ENCODE data around the gene DYNLT2. TPM values are rescaled to one million over a fixed set of nuclear protein-coding genes. Genes with fewer than 3 reads are reported as not detected.

DYNLT2 gene
- polyA plus RNA-seq, 1 of the 3 experiments (the other 2 are of a cell fraction): 0.81 TPM

- Histone ChIP-seq H3K79me2 (ENCODE audit: insufficient read depth) (no peaks in the 10 kb centered on the region), H3K27ac (ENCODE audit: low read depth in 2 of 2, low read length in 1 of 2) (no peak overlapping the region), H3K4me3 (ENCODE audit: low read depth in 2 of 2, low read length in 1 of 2) (no peak overlapping the region), H2AFZ (ENCODE audit: low read depth) (no peak overlapping the region), H3K4me1 (ENCODE audit: control insufficient read depth in 1 of 2, insufficient read depth in 2 of 2, low read depth in 1 of 2, low read length in 1 of 2) (no peaks in the 10 kb centered on the region), H3K9me2 (no peaks in the 10 kb centered on the region), H3K4me2 (no peak overlapping the region), H4K20me1 (ENCODE audit: insufficient read depth) (no peaks in the 10 kb centered on the region), H3K9me3 (no peaks in the 10 kb centered on the region), H3F3A (replicated peaks; ENCODE audit: insufficient read depth) (no peaks in the 10 kb centered on the region), H3K36me3 (replicated peaks in 1 of 2; ENCODE audit: control insufficient read depth in 1 of 2, insufficient read depth in 2 of 2, low read length in 1 of 2) (peaks cover 7 to 45% of the 10 kb centered on the region in 2 experiments), H3K27me3 (ENCODE audit: insufficient read depth) (no peaks in the 10 kb centered on the region), H3K9ac (no peak overlapping the region)
- ChIA-PET POLR2A (no interaction called here), CTCF (interaction anchor here (1.3 kb wide), 1 partner anchor 10 kb away, joined by 3 read pairs; no protein-coding TSS in a partner anchor)
- DNase-seq: no peak
- 89% methylated on average over 10 of the region's 10 CpGs for WGBS (ENCODE audit: low lambda C conversion rate)
- TF ChIP-seq MXI1 (IDR thresholded peaks at IDR 0.05; ENCODE audit: low read depth, low read length): no peak
- no peak for TF ChIP-seq IRF3 (IDR thresholded peaks at IDR 0.05; ENCODE audit: low read depth, low read length)
- no peak for TF ChIP-seq FOSL2 (IDR thresholded peaks at IDR 0.05; ENCODE audit: borderline replicate concordance, low read depth)
- no peak for TF ChIP-seq JUND (IDR thresholded peaks at IDR 0.05)
- TF ChIP-seq TCF12 (IDR thresholded peaks at IDR 0.05): no peak
- no peak for TF ChIP-seq CTCF (IDR thresholded peaks at IDR 0.05)
- TF ChIP-seq EZH2phosphoT487 (IDR thresholded peaks at IDR 0.05; ENCODE audit: borderline replicate concordance, low read depth): no peak
- no peak for TF ChIP-seq MEF2A (IDR thresholded peaks at IDR 0.05; ENCODE audit: borderline replicate concordance, low read depth)
- no peak for TF ChIP-seq NFIC (IDR thresholded peaks at IDR 0.05; ENCODE audit: borderline replicate concordance)
- no peak for TF ChIP-seq CHD2 (IDR thresholded peaks at IDR 0.05; ENCODE audit: low read length, partially characterized antibody)
- TF ChIP-seq POLR2AphosphoS5 (IDR thresholded peaks at IDR 0.05; ENCODE audit: low read depth, low read length): no peak
- TF ChIP-seq RCOR1 (IDR thresholded peaks at IDR 0.05; ENCODE audit: low read length): no peak
- no peak for TF ChIP-seq GABPA (IDR thresholded peaks at IDR 0.05; ENCODE audit: low read depth)
- no peak for TF ChIP-seq RXRA (IDR thresholded peaks at IDR 0.05; ENCODE audit: borderline replicate concordance, low read depth)
- TF ChIP-seq GATA2 (CRISPR knock-in tag; IDR thresholded peaks at IDR 0.05): no peak
- TF ChIP-seq FOXJ3 (CRISPR knock-in tag; IDR thresholded peaks at IDR 0.05): no peak
- no peak for TF ChIP-seq USF1 (IDR thresholded peaks at IDR 0.05; ENCODE audit: borderline replicate concordance, low read depth)
- no peak for TF ChIP-seq YY1 (IDR thresholded peaks at IDR 0.05; ENCODE audit: low read depth)
Observed at GRCh38 chr6:169775321-169775720, 23.9 kb upstream of the DYNLT2 start.
